ENCODE data around the gene CHSY3.

CHSY3 gene

DNA sequence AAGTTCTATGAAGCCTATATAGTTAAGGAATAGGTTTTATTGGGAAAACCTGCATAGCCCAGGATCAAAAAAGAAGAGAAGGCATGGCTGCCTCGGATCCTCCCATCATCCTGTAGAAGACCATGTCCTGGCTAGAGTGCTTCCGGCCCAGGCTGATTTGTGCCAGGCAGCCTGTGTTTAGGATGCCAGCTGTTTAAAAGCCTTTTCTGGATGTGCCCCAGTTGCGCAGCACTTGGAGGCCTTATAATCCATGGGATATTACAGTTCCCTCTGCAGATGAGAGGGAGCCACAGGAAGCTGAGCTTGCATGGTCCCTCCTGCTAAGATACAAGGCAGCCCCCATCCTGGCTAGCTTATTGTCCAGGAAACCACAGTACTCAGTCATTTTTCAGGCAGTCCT lies 97.9 kb downstream of the CHSY3 start:
- H3K27me3 ChIP-seq (ENCODE audit: control insufficient read depth, insufficient read depth, low read length), result no peaks in the 10 kb centered on the region

DNA sequence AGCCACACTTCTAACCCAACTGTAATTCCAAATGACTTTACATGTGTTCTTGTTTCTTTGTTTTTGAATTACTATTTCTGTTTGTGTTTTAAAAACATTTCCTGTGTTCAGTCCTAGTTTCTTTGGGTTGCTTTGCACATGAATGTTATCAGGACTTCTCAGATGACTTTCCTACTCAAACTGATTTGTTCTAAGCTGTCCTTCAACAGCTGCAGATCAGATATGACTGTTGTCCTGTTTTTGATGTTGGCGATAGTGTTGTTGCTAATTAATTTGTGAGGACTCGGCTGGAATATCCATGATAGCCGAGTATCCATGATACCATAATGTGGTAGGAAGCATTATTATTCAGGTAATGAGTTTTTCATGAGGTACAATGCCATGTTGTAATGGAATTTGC lies 98.6 kb downstream of the CHSY3 start:
- Histone ChIP-seq H3K27me3 (ENCODE audit: control insufficient read depth, insufficient read depth, low read length) (no peaks in the 10 kb centered on the region), H3K27ac (ENCODE audit: low read depth, low read length) (no peak overlapping the region), H3K9ac (ENCODE audit: low read length) (no peak overlapping the region), H3K4me1 (ENCODE audit: control insufficient read depth, insufficient read depth, low read length) (no peaks in the 10 kb centered on the region), H3K4me3 (ENCODE audit: low read length) (no peak overlapping the region), H3K36me3 (ENCODE audit: control insufficient read depth, insufficient read depth, low read length) (no peaks in the 10 kb centered on the region)

More for the DNA sequence above, 97.9 kb downstream of the CHSY3 start:
- Histone ChIP-seq H3K36me3 (ENCODE audit: control insufficient read depth, insufficient read depth, low read length) (no peaks in the 10 kb centered on the region), H3K4me3 (ENCODE audit: low read length) (no peak overlapping the region), H3K9ac (ENCODE audit: low read length) (no peak overlapping the region), H3K4me1 (ENCODE audit: control insufficient read depth, insufficient read depth, low read length) (no peaks in the 10 kb centered on the region), H3K27ac (ENCODE audit: low read depth, low read length) (no peak overlapping the region)

- H3K36me3 ChIP-seq (ENCODE audit: control insufficient read depth, insufficient read depth, low read length), result no peaks in the 10 kb centered on the region
- no peak overlapping the region for H3K27ac ChIP-seq (ENCODE audit: low read depth, low read length)
- no peak overlapping the region for H3K9ac ChIP-seq (ENCODE audit: low read length)
- H3K4me3 ChIP-seq (ENCODE audit: low read length), result no peak overlapping the region
- no peaks in the 10 kb centered on the region for H3K4me1 ChIP-seq (ENCODE audit: control insufficient read depth, insufficient read depth, low read length)
- no peaks in the 10 kb centered on the region for H3K27me3 ChIP-seq (ENCODE audit: control insufficient read depth, insufficient read depth, low read length)
Observed at GRCh38 chr5:130011986-130012385, 107.7 kb downstream of the CHSY3 start.

DNA sequence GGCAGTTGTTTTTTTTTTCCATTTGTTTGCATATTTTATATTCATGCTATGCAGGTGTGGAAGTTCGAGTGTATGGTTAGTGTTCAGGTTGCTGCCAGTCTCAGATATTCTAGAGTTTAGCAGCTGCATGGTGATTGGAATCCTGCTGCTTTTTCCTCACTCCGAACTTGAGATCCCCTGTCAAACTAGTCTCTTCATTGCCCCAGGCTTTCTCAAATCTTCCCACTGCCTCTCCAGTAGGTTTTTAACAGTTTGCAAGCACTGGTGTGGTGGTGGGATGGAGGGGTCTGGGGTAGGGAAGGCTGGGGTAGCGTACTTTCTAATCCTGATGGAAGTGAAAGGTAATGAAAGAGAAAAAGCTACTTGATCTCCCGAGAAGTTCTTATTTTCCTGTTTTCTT lies 112.9 kb downstream of the CHSY3 start:
- Histone ChIP-seq H3K4me3 (ENCODE audit: low read length) (no peak overlapping the region), H3K4me1 (ENCODE audit: control insufficient read depth, insufficient read depth, low read length) (no peaks in the 10 kb centered on the region), H3K27ac (ENCODE audit: low read depth, low read length) (no peak overlapping the region), H3K27me3 (ENCODE audit: control insufficient read depth, insufficient read depth, low read length) (no peaks in the 10 kb centered on the region), H3K9ac (ENCODE audit: low read length) (no peak overlapping the region), H3K36me3 (ENCODE audit: control insufficient read depth, insufficient read depth, low read length) (no peaks in the 10 kb centered on the region)

GRCh38 chr5:130018641-130019040 lies 114.4 kb downstream of the CHSY3 start:
- H3K9ac ChIP-seq (ENCODE audit: low read length), result no peak overlapping the region
- H3K4me1 ChIP-seq (ENCODE audit: control insufficient read depth, insufficient read depth, low read length), result no peaks in the 10 kb centered on the region
- H3K36me3 ChIP-seq (ENCODE audit: control insufficient read depth, insufficient read depth, low read length), result no peaks in the 10 kb centered on the region
- H3K27me3 ChIP-seq (ENCODE audit: control insufficient read depth, insufficient read depth, low read length), result no peaks in the 10 kb centered on the region
- H3K27ac ChIP-seq (ENCODE audit: low read depth, low read length), result no peak overlapping the region
- H3K4me3 ChIP-seq (ENCODE audit: low read length), result no peak overlapping the region

- H3K9ac ChIP-seq (ENCODE audit: low read length), result no peak overlapping the region
- H3K4me3 ChIP-seq (ENCODE audit: low read length), result no peak overlapping the region
- no peak overlapping the region for H3K27ac ChIP-seq (ENCODE audit: low read depth, low read length)
- H3K36me3 ChIP-seq (ENCODE audit: control insufficient read depth, insufficient read depth, low read length), result no peaks in the 10 kb centered on the region
- H3K27me3 ChIP-seq (ENCODE audit: control insufficient read depth, insufficient read depth, low read length), result no peaks in the 10 kb centered on the region
- H3K4me1 ChIP-seq (ENCODE audit: control insufficient read depth, insufficient read depth, low read length), result no peaks in the 10 kb centered on the region
Observed at GRCh38 chr5:130021000-130021399, 116.7 kb downstream of the CHSY3 start.

GRCh38 chr5:130021876-130022275 lies 117.6 kb downstream of the CHSY3 start:
- Histone ChIP-seq H3K27me3 (ENCODE audit: control insufficient read depth, insufficient read depth, low read length) (no peaks in the 10 kb centered on the region), H3K27ac (ENCODE audit: low read depth, low read length) (no peak overlapping the region), H3K36me3 (ENCODE audit: control insufficient read depth, insufficient read depth, low read length) (no peaks in the 10 kb centered on the region), H3K4me3 (ENCODE audit: low read length) (no peak overlapping the region), H3K9ac (ENCODE audit: low read length) (no peak overlapping the region), H3K4me1 (ENCODE audit: control insufficient read depth, insufficient read depth, low read length) (no peaks in the 10 kb centered on the region)

DNA sequence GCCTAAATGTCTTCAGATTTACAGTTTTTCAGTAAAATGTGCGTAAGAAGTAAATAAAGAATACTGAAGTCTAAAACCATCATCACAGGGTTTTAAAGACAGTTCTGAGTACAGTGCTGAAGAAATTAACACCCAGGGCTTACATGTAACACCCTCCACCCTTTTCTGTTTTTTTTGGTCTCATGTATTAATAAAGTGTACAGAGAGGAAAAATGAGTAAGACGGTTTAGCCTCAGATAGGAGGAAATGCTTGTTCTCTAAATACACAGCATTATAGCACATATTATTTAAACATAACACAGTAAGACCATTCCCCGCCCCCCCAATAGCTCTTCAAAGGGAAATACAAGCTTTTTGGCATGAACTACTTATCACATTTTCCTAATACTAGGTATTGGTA lies 119.3 kb downstream of the CHSY3 start:
- H3K27ac ChIP-seq (ENCODE audit: low read depth, low read length), result no peak overlapping the region
- no peaks in the 10 kb centered on the region for H3K36me3 ChIP-seq (ENCODE audit: control insufficient read depth, insufficient read depth, low read length)
- H3K27me3 ChIP-seq (ENCODE audit: control insufficient read depth, insufficient read depth, low read length), result no peaks in the 10 kb centered on the region
- no peak overlapping the region for H3K9ac ChIP-seq (ENCODE audit: low read length)
- no peak overlapping the region for H3K4me3 ChIP-seq (ENCODE audit: low read length)
- no peaks in the 10 kb centered on the region for H3K4me1 ChIP-seq (ENCODE audit: control insufficient read depth, insufficient read depth, low read length)

DNA sequence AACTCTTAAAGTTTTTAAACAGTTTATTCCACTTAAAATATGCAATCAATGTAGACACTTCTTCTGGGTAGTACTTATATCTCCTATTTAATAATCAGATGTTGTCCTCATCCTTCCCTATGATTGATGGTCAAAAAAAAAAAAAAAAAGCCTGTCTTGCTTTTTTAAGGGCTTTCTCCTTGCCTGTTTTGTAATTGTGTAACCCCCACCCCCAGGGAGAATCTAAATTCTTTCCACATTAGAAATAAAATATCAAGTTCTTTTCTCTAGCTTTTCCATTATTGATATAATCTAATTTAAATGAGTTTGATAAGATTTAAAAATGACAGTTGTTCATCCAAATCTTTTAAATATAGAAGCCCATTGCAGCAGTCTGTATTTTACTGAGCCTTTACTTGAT lies 119.7 kb downstream of the CHSY3 start:
- Histone ChIP-seq H3K4me1 (ENCODE audit: control insufficient read depth, insufficient read depth, low read length) (no peaks in the 10 kb centered on the region), H3K27me3 (ENCODE audit: control insufficient read depth, insufficient read depth, low read length) (no peaks in the 10 kb centered on the region), H3K4me3 (ENCODE audit: low read length) (no peak overlapping the region), H3K36me3 (ENCODE audit: control insufficient read depth, insufficient read depth, low read length) (no peaks in the 10 kb centered on the region), H3K27ac (ENCODE audit: low read depth, low read length) (no peak overlapping the region), H3K9ac (ENCODE audit: low read length) (no peak overlapping the region)

DNA sequence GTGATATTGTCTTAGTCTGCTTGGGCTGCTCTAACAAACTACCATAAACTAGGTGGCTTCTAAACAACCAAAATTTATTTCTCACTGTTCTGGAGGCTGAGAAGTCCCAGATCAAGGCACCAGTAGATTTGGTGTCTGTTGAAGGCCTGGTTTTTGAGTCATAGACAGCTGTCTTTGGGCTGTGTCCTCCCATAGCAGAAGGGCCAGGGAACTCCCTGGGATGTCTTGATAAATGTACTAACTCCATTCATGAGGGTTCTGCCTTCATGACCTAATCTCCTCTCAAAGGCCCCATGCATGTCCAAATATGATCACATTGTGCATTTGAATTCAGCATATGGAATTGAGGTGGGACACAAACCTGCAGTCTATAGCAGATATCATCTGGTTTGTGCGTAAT lies 121.2 kb downstream of the CHSY3 start:
- no peaks in the 10 kb centered on the region for H3K4me1 ChIP-seq (ENCODE audit: control insufficient read depth, insufficient read depth, low read length)
- H3K27ac ChIP-seq (ENCODE audit: low read depth, low read length), result no peak overlapping the region
- no peak overlapping the region for H3K4me3 ChIP-seq (ENCODE audit: low read length)
- no peaks in the 10 kb centered on the region for H3K27me3 ChIP-seq (ENCODE audit: control insufficient read depth, insufficient read depth, low read length)
- H3K9ac ChIP-seq (ENCODE audit: low read length), result no peak overlapping the region
- no peaks in the 10 kb centered on the region for H3K36me3 ChIP-seq (ENCODE audit: control insufficient read depth, insufficient read depth, low read length)

- Histone ChIP-seq H3K36me3 (ENCODE audit: control insufficient read depth, insufficient read depth, low read length) (no peaks in the 10 kb centered on the region), H3K9ac (ENCODE audit: low read length) (no peak overlapping the region), H3K4me3 (ENCODE audit: low read length) (no peak overlapping the region), H3K27me3 (ENCODE audit: control insufficient read depth, insufficient read depth, low read length) (no peaks in the 10 kb centered on the region), H3K27ac (ENCODE audit: low read depth, low read length) (no peak overlapping the region), H3K4me1 (ENCODE audit: control insufficient read depth, insufficient read depth, low read length) (no peaks in the 10 kb centered on the region)
Observed at GRCh38 chr5:130032807-130033206, 128.5 kb downstream of the CHSY3 start.

DNA sequence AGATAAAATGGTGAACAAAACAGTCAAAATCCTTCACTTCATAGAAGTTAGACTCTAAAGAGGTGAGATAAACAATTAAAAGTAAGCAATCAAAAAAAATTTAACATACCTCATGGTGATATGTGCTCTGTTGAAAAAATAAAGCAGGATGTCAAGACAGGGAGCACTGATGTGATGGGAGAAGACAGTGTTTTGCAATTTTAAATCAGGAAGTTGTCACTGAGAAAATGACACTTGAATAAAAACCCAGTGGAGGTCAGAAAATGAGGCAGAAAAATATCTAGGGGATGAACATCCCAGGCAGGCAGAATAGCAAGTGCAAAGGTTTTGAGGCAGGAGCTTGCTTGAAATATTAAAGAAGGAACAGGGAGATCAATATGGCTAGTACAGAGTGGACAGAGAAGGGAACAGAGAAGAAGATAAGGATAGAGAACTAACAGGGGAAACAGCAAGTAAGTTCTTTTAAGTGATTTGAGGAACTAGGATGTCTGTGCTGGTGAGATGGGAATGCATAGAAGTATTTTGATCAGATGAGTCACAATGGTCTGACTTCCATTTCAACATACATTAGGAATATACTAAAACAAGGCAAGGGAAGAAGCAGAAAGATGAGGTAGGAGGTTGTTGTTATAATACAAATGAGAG lies 130.4 kb downstream of the CHSY3 start:
- Histone ChIP-seq H3K4me1 (ENCODE audit: control insufficient read depth, insufficient read depth, low read length) (no peaks in the 10 kb centered on the region), H3K4me3 (ENCODE audit: low read length) (no peak overlapping the region), H3K9ac (ENCODE audit: low read length) (no peak overlapping the region), H3K27ac (ENCODE audit: low read depth, low read length) (no peak overlapping the region), H3K36me3 (ENCODE audit: control insufficient read depth, insufficient read depth, low read length) (no peaks in the 10 kb centered on the region), H3K27me3 (ENCODE audit: control insufficient read depth, insufficient read depth, low read length) (no peaks in the 10 kb centered on the region)

DNA sequence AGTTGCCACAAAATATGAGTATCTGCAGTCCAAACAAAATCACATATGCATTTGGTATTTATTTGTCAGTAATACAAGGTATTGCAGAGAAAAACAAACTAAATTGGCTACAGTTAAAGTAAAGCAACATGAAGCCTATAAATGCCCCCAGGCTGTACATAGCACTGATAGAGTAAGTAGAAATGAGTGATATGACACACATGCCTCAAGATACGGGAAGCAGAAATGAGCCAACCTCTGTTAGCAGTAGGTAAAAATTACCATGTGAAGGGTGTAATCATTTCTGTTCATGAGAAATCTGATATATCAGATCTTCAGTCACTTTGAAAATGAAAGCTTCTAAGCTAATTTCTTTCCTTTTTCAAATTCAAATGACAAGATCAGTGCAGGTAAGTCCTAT lies 131.1 kb downstream of the CHSY3 start:
- Histone ChIP-seq H3K9ac (ENCODE audit: low read length) (no peak overlapping the region), H3K4me3 (ENCODE audit: low read length) (no peak overlapping the region), H3K27me3 (ENCODE audit: control insufficient read depth, insufficient read depth, low read length) (no peaks in the 10 kb centered on the region), H3K4me1 (ENCODE audit: control insufficient read depth, insufficient read depth, low read length) (no peaks in the 10 kb centered on the region), H3K27ac (ENCODE audit: low read depth, low read length) (no peak overlapping the region), H3K36me3 (ENCODE audit: control insufficient read depth, insufficient read depth, low read length) (no peaks in the 10 kb centered on the region)

Measured in rectal smooth muscle tissue (tissue), 1 donor.